ENCODE results near the gene SHB. TPM values are rescaled to one million over a fixed set of nuclear protein-coding genes. Genes with fewer than 3 reads are reported as not detected.

Gene SHB
- total and polyA plus RNA-seq, 2 of the 8 experiments (the other 6 are each of a cell fraction or from before 2014, with no cell fraction given) = 4.1 to 12.6 TPM

DNA sequence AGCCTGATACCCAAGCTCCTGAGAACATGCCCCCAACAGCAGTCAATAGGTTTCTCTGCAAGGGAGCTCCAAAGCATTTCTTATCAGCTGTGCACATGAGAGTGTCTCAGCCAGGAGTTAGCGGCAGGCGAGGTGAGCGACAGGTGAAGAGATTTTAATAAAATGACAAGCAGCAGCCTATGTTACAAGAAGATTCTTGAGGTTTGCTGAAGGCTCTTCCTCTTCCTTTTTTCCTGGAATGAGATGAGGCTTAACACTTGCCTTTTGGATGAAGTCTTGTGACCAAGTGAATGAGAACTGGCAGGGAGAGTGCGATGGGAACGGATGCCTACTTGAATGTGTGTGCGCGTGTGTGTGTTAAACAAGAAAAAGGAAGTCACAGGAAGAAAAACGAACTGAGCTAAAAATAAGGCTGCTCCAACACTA, 76.1 kb downstream of the SHB start:
- Histone ChIP-seq H2BK20ac (ENCODE audit: low read length) (no peak overlapping the region), H3K79me1 (ENCODE audit: low read depth, low read length) (peaks cover 8% of the 10 kb centered on the region; the same call in 1 of the 2 replicates), H2BK120ac (replicated peaks; ENCODE audit: low read depth, low read length) (no peak overlapping the region), H3K23ac (ENCODE audit: insufficient read length) (no peak overlapping the region), H3K23me2 (ENCODE audit: low read depth, low read length) (no peaks in the 10 kb centered on the region), H3K4me2 (ENCODE audit: insufficient read depth in 1 of 2, low read depth in 2 of 2, low read length in 2 of 2) (no peak overlapping the region), H3K4ac (replicated peaks; ENCODE audit: insufficient read length, low read depth, low read length) (no peak overlapping the region), H2BK15ac (ENCODE audit: low read length) (no peak overlapping the region), H2BK12ac (ENCODE audit: low read depth, low read length) (no peak overlapping the region), H3K14ac (ENCODE audit: insufficient read length) (no peak overlapping the region), H3K27me3 (replicated peaks in 1 of 4; ENCODE audit: control insufficient read depth in 3 of 4, extremely low read depth in 1 of 4, insufficient read depth in 3 of 4, low read length in 3 of 4) (no peaks in the 10 kb centered on the region), H2BK5ac (ENCODE audit: low read depth, low read length) (no peak overlapping the region; the same call in 1 of the 2 replicates), H3K4me1 (replicated peaks in 1 of 4; ENCODE audit: control insufficient read depth in 3 of 4, insufficient read depth in 4 of 4, low read length in 3 of 4) (peaks cover 0 to 8% (median 2%) of the 10 kb centered on the region in 4 experiments; a peak in 6 of 7 replicates), H3K36me3 (ENCODE audit: control insufficient read depth in 2 of 4, insufficient read depth in 4 of 4, low read length in 3 of 4) (no peaks in the 10 kb centered on the region; a peak in 1 of 8 replicates), H2AFZ (ENCODE audit: low read length) (no peak overlapping the region), H4K91ac (replicated peaks; ENCODE audit: insufficient read length, low read length) (no peak overlapping the region), H3K4me3 (ENCODE audit: extremely low read depth in 1 of 4, insufficient read depth in 2 of 4, low read depth in 3 of 4, low read length in 4 of 4) (no peak overlapping the region), H3K27ac (ENCODE audit: low read depth, low read length) (no peak overlapping the region), H3K9ac (replicated peaks in 1 of 4; ENCODE audit: extremely low read depth in 1 of 4, low read depth in 3 of 4, low read length in 3 of 4) (no peak overlapping the region), H2AK5ac (ENCODE audit: low read depth, low read length) (no peak overlapping the region), H3K79me2 (ENCODE audit: control insufficient read depth in 1 of 2, insufficient read depth in 2 of 2, low read length in 2 of 2) (no peaks in the 10 kb centered on the region; a peak in 1 of 4 replicates), H3K18ac (ENCODE audit: extremely low read depth, low read length) (no peak overlapping the region), H4K8ac (ENCODE audit: extremely low read depth, insufficient read depth, low read length) (no peak overlapping the region), H4K20me1 (replicated peaks in 1 of 2; ENCODE audit: control insufficient read depth in 1 of 2, insufficient read depth in 2 of 2, low read length in 2 of 2) (peaks cover 0 to 2% of the 10 kb centered on the region in 2 experiments), H4K5ac (ENCODE audit: insufficient read length, low read depth, low read length) (no peak overlapping the region), H3K9me3 (ENCODE audit: insufficient read depth in 2 of 2, low read depth in 1 of 2, low read length in 1 of 2) (no peaks in the 10 kb centered on the region), H3K56ac (replicated peaks; ENCODE audit: insufficient read length, low read depth, low read length) (no peak overlapping the region)
- POLR2A ChIA-PET (ENCODE audit: partially characterized antibody) = interaction anchor here (1.1 kb wide), 1 partner anchor 28 kb away, joined by 3 read pairs; no protein-coding TSS in a partner anchor
- TF ChIP-seq POU5F1 (IDR thresholded peaks at IDR 0.05; ENCODE audit: low read depth, low read length) (no peak), MAFK (IDR thresholded peaks at IDR 0.05; ENCODE audit: low read depth, low read length) (no peak), NANOG (IDR thresholded peaks at IDR 0.05; ENCODE audit: insufficient read depth, low read depth, low read length, poor library complexity, severe bottlenecking) (no peak), SAP30 (IDR thresholded peaks at IDR 0.05; ENCODE audit: insufficient read depth, insufficient replicate concordance, low read length) (no peak), KDM1A (IDR thresholded peaks at IDR 0.05; ENCODE audit: borderline replicate concordance, low read length) (no peak), RBBP5 (IDR thresholded peaks at IDR 0.05; ENCODE audit: borderline replicate concordance, low read depth, low read length) (no peak), CEBPB (IDR thresholded peaks at IDR 0.05; ENCODE audit: low read depth, low read length) (no peak), CBX5 (IDR thresholded peaks at IDR 0.05; ENCODE audit: low read depth, low read length) (no peak), CTBP2 (IDR thresholded peaks at IDR 0.05; ENCODE audit: borderline replicate concordance, insufficient read depth, insufficient read length, low read length) (no peak)
- 89% methylated on average over 8 of the region's 8 CpGs; no CpG with 5 or more reads in 1 of the 2 experiments for WGBS, 2 experiments (ENCODE audit: extremely low coverage in 1 of 2, insufficient coverage in 1 of 2, insufficient read length in 1 of 2, insufficient replicate concordance in 2 of 2, low coverage in 1 of 2, low lambda C conversion rate in 2 of 2, missing lambda C conversion rate in 1 of 2)
- FAIRE-seq (no peak), DNase-seq (ENCODE audit: low read depth in 1 of 2, low spot score in 2 of 2) (no peak)
- CTCF ChIA-PET (ENCODE audit: partially characterized antibody) = interaction anchor here (0.9 to 2.1 kb wide), 5 partner anchors 16 to 218 kb away, joined by 3 to 13 read pairs (median 3); no protein-coding TSS in a partner anchor
